Measurements from ENCODE around the gene MEIOB.
"Not testable (repeated sequence)": the region's sequence is repeated elsewhere in the genome, so short reads cannot be mapped to it uniquely, and the experiment has no call there.

Gene MEIOB

DNA sequence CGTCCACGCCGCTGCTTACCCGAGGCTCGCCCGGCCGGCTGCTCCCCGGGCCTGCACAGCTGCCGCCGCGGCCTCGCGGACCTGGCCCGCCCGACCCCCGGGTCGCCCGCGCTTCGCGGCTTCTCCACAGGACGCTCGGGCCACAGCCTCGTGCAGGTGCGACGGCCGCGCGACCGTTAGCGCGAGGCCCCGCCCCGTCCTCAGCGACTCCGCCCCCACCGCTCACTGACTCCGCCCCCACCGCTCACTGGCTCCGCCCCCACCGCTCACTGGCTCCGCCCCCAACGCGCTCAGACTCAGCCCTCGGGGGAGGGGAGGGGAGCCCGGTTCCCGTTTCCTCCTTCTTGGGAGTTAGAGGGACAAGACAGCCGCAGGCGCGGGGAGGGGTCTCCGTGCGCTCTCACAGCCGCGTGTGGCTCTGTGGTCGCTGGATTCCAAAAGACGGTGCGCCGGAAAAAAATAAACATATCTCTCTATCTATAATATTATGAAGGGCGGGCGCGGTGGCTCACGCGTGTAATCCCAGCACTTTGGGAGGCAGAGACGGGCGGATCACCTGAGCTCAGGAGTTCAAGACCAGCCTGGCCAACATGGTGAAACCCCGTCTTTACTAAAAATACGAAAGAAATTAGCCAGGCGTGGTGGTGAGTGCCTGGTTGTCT lies at the start of gene MEIOB:
Gene MEIOB, minus strand, starts transcription at position 191 of the 662 bp plus-strand sequence. CDS start 3,989 bp downstream, outside the sequence.
- DNase-seq, result peak in 1 of 2 experiments; percentile 18

DNA sequence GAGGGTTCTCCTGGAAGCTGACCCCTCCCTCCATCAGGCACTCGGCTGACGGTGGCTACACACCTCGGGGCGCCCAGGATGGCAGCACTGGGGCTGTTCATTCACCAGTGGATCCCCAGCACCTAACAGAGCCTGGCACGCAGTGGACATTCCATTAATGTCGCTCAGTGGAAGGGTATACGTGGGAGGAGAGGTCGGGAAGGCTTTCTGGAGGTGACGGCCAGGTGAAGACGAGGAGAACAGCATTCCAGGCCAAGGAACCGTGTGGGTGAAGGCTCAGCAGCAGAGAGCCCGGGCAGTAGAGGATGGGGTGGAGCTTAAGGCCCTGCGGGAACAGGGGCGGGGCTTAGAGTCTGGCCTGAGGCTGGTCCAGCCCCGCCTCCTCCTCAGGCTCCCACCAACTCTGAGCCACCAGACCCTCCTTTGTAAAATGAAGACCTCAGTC lies 48.8 kb upstream of the MEIOB start:
- no peak for DNase-seq

DNA sequence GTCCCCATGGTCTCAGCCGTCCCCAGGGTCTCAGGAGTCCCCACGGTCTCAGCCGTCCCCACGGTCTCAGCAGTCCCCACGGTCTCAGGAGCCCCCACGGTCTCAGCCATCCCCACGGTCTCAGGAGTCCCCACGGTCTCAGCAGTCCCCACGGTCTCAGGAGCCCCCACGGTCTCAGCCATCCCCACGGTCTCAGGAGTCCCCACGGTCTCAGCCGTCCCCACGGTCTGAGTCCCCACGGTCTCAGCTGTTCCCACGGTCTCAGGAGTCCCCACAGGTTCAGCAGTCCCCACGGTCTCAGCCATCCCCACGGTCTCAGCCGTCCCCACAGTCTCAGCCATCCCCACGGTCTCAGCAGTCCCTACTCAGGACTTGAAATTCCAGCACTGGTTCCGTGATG lies 48.2 kb upstream of the MEIOB start:
- not testable (repeated sequence) for DNase-seq

GRCh38 chr16:1919327-1919998 lies 47.5 kb upstream of the MEIOB start:
- peak in 1 of 2 experiments; percentile 33 for DNase-seq

- no peak for DNase-seq
Observed at GRCh38 chr16:1918351-1919326, 46.7 kb upstream of the MEIOB start, which contains the start of gene HS3ST6. Gene HS3ST6, minus strand, starts transcription at chr16:1918415. Its CDS starts 92 bp downstream, at chr16:1918323.

- DNase-seq, result no peak
Observed at GRCh38 chr16:1917665-1918350, 45.8 kb upstream of the MEIOB start.

DNA sequence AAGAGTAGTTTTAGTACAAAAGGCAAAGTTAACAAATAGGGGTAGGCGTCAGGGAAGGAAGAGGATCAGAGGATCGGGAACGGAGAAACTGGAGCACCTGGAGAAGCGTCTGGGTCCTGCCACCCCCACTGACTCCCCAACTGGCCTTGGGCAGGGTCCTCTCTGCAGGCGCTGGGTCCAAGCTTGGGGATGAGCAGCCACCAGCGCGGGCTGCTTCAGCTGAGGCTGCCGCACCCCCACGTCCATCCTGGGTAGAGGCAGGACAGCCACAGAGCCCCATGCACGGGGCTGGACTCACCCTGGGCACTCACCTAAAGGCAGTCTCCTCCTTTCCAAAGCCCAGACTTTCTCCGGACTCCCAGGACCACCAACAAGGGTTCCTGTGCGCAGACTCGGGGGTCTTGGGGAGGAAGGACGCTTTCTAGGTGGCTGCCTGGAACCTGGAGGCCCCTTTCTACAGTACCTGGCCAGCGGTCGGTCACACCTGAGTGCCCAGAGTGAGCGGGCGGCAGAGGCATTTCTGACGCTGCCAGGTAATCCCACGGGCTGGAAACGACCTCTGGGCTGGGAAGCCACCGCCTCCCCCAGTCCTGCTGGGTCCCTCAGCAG lies 45.2 kb upstream of the MEIOB start:
- no peak for DNase-seq

DNA sequence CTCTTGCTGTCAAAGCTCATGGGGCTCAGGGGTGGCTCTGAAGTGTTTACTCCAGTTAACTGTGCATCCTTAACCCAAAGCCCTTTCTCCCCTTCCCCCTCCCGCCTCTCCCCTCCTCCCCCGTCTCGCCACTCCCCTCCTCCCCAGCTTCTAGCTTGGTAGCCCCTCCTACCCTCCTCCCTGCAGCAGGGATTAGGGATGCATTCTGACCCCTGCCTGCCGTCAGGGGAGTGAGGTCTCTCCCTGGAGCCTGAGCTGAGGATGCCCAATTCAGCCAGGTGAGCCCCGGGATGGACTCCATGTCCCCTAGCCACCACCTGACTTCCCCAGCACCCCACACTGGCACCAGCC lies 44.7 kb upstream of the MEIOB start:
- DNase-seq, result no peak

GRCh38 chr16:1915732-1916639 lies 44.0 kb upstream of the MEIOB start:
- DNase-seq, result no peak

GRCh38 chr16:1914988-1915387 lies 43.0 kb upstream of the MEIOB start:
- DNase-seq, result no peak

- no peak for DNase-seq
Observed at GRCh38 chr16:1914084-1914608, 42.2 kb upstream of the MEIOB start.

- DNase-seq, result no peak
Observed at GRCh38 chr16:1913327-1914083, 41.5 kb upstream of the MEIOB start.

GRCh38 chr16:1912215-1912543 lies 40.2 kb upstream of the MEIOB start:
- DNase-seq, result no peak

DNA sequence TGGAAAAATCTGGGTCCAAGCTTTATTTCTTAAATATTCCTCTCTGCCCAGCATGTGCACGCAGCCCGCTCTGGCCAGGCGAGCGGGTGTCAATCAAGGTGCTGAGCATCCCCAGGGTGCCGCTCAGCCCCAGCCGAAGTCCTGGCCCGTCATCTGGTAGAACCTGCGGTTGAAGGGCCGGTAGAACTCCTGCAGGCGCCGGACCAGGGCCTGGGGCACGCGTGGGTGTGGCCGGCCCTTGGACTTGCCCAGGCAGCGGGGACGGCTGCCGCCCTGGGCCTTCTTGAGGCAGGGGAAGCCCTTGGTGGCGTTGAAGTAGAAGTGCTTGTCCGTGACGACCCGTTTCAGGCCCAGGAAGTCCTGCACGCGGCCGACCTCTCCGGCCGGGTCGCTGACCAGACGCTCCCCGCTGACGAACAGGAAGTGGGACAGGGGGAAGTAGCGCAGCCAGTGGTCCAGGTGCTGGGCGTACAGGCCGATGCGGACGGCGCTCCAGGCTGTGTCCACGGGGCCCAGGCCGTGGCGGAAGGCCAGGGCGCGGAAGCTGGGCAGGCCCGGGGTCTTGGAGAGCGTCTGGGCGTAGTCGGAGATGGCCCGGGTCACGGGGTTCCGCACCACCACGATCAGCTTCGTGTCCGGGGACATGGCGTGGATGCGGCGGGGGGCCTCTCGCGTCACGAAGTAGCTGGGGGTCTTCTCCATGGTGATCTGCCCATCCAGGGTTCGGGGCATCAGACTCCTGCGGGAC lies 39.7 kb upstream of the MEIOB start:
- no peak for DNase-seq

DNA sequence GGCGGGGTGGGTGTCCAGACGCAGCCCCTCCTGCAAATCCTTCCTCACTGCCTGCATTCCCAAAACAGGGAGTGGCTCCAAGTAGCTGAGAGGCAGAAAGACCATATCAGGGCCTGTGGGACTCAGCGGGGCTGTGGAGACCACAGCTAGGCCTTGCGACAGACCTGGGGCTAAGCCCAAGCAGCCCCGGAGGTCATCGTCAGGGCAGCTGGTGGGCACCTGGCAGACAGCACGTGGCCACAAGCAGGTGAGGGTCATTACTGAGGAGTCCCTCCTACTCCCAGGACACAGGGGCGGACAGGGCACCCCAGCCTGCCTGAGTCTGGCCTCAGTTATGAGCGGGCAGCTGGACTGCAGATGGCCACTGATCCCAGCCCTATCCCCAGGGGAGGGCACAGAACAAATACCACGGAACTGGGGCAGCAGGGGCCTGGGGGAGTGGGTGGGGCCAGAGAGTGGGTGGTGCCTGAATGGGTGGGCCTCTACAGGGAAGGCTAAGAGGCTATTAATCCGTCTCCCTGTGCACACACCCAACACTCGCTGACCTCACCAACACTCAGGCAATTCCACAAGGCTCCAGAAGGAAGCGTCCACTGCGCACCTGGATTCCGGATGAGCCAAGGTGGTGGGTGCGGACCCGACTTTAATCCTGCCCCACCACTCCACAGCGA lies 37.7 kb upstream of the MEIOB start:
- peak; percentile 44 to 83 for DNase-seq

DNA sequence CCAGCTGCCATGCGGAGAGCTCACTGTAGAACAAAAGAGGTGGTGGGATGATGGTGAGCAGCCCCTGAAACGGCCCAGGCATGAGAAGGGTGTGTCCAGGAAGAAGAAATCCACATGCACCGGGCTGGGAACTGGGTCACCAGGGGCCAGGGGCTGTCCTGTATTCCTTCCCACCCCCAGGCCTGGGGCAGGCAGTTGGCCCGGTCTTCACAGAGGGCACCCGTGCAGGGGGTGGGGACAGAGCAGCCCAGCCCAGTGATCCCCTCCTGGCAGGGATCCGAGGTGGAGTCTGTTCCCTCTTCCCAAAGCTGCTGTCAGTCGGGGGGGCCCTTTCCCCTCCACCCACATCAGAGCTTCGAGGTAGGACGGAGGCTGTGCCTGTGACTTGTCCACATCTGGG lies 37.0 kb upstream of the MEIOB start:
- DNase-seq, result peak in 1 of 2 experiments; percentile 28

- peak in 1 of 2 experiments; percentile 28 for DNase-seq
Observed at GRCh38 chr16:1908184-1908583, 36.2 kb upstream of the MEIOB start.

DNA sequence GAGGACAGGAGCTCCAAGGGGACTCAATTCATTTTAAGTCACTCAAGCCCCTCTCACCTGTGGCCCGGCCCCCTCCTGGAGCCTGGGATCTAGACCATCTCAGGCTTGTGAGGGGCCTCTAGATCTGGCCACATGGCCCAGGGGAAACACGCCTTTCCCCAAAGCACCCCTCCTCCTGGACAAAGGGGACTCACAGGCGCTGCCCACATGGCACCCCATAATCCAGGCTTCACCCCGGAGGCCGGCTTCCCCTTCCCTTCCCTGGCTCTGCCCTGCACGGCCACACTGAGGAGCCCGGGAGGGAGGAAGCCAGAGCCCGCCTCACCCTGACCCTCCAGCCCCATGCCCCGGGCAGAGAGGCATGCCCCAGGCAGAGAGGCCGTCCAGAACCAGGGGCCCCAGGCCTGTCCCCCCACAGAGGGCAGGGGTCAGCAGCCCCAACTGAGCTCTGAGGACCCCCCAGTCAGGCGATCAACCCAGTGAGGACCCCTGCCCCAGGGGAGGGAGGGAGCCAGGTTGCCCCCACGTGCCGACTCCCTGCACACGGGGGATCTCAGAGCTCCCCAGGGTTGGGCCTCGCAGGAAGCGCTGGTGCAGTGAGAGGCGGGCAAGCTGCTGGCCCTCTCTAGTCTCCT lies 35.4 kb upstream of the MEIOB start:
- DNase-seq, result no peak

GRCh38 chr16:1906846-1907165 lies 34.8 kb upstream of the MEIOB start:
- no peak for DNase-seq
